Tibial nerve (tissue), 4 donors: ENCODE data around the gene SEMA3C. TPM values are rescaled to one million over a fixed set of nuclear protein-coding genes. Genes with fewer than 3 reads are reported as not detected.

Source experiments
- DNase-seq, 2 donors: peaks; one replicate each; pipeline ENCODE4 v3.0.0-alpha.2; 2019; ENCODE audit warnings: low spot score in 2 of 2
- H3K27ac ChIP-seq, 4 donors: fragments of 200-600 bp; sonication (generic) in 3 of 4; one replicate each; pipeline ENCODE4 v1.5.1; 2017 to 2019; ENCODE audit warnings: mild to moderate bottlenecking in 1 of 4
- H3K27me3 ChIP-seq, 2 donors: fragments of 200-600 bp; sonication (generic) in 1 of 2; one replicate each; pipeline versions ENCODE4 v1.5.1 to v1.6.0; 2017 to 2019
- H3K36me3 ChIP-seq, 3 donors: fragments of 200-600 bp; sonication (generic); one replicate each; pipeline ENCODE4 v1.5.1; 2018 to 2019
- H3K4me1 ChIP-seq, 4 donors: fragments of 200-600 bp; sonication (generic) in 3 of 4; one replicate each; pipeline ENCODE4 v1.5.1; 2017 to 2019
- H3K4me3 ChIP-seq, 4 donors: fragments of 200-600 bp; sonication (generic) in 3 of 4; one replicate each; pipeline ENCODE4 v1.5.1; 2017 to 2019; ENCODE audit warnings: mild to moderate bottlenecking in 1 of 4, moderate library complexity in 1 of 4
- H3K9me3 ChIP-seq, 4 donors: fragments of 200-600 bp; sonication (generic) in 3 of 4; one replicate each; pipeline ENCODE4 v1.5.1; 2017 to 2019
- CTCF ChIP-seq, 5 experiments: fragments of 200-600 bp in 3 of 5; fragments of 450-650 bp in 2 of 5; sonication (generic) in 3 of 5; IDR thresholded peaks; one replicate each; pipeline ENCODE4 v1.5.1; 2016 to 2019; ENCODE audit warnings: antibody characterized with exemption in 5 of 5, mild to moderate bottlenecking in 3 of 5, moderate library complexity in 2 of 5
- EP300 ChIP-seq, 2 donors: sonication (generic); formaldehyde crosslinking; IDR thresholded peaks; one replicate each; pipeline ENCODE4 v1.6.1; 2017; ENCODE audit warnings: antibody characterized with exemption in 2 of 2, mild to moderate bottlenecking in 1 of 2
- POLR2A ChIP-seq, 2 donors: fragments of 450-650 bp; IDR thresholded peaks; one replicate each; pipeline ENCODE4 v1.6.1; 2017; ENCODE audit warnings: antibody characterized with exemption in 2 of 2, mild to moderate bottlenecking in 2 of 2, moderate library complexity in 2 of 2
- WGBS, 2 donors: methylation state at CpG; one replicate each; pipeline ENCODE4 v1.1.5; 2018; 5-methylcytosine and 5-hydroxymethylcytosine counted together
- total RNA-seq, 4 donors: library from RNA; depleted of rRNA; stranded (reverse); fragments of >200 nt; gene quantifications; one replicate each; pipeline ENCODE4 v1.1.0, GENCODE V29; 2016

The SEMA3C gene
- 100 to 1,000 TPM in 3 of 4 donors, 10 to 100 TPM in 1; 64.8 to 130 (median 118) TPM for total RNA-seq

- Histone ChIP-seq H3K4me1 (peaks cover 0 to 36% (median 3%) of the 10 kb centered on the region in 4 donors), H3K4me3 (peak within 1 kb of the TSS; percentile 53 to 75 (median 68)), H3K36me3 (no peaks in the 10 kb centered on the region), H3K27ac (peak within 1 kb of the TSS; percentile 27 to 87 (median 79)), H3K9me3 (no peaks in the 10 kb centered on the region), H3K27me3 (no peaks in the 10 kb centered on the region)
- WGBS, 2 donors: 3% methylated on average over 56 to 65 of the region's 71 CpGs
- DNase-seq: peak; percentile 78 to 83
- TF ChIP-seq POLR2A (IDR thresholded peaks at IDR 0.05) (peak in 1 of 2 donors; percentile 68), EP300 (IDR thresholded peaks at IDR 0.05) (peak; percentile 11 to 92), CTCF (IDR thresholded peaks at IDR 0.05) (peak in 2 of 5 experiments; percentile 14 to 35)
Measured at GRCh38 chr7:80918909-80919721, at the start of gene SEMA3C. Gene SEMA3C, minus strand, starts transcription at chr7:80919051. Its CDS starts 2,270 bp downstream, at chr7:80916781.

- Histone ChIP-seq H3K4me1 (no peaks in the 10 kb centered on the region), H3K4me3 (no peak overlapping the region), H3K9me3 (no peaks in the 10 kb centered on the region), H3K27me3 (no peaks in the 10 kb centered on the region), H3K27ac (no peak overlapping the region), H3K36me3 (no peaks in the 10 kb centered on the region)
- 73 to 80% methylated on average over 2 of the region's 2 CpGs for WGBS, 2 donors
- DNase-seq: no peak
- no peak for TF ChIP-seq CTCF (IDR thresholded peaks at IDR 0.05)
Measured at GRCh38 chr7:80968606-80969005, 49.8 kb upstream of the SEMA3C start.

- no peak overlapping the region for H3K4me3 ChIP-seq
- H3K4me1 ChIP-seq: no peaks in the 10 kb centered on the region
- WGBS, 2 donors: 57 to 71% methylated on average over 5 of the region's 5 CpGs
- no peak for TF ChIP-seq POLR2A (IDR thresholded peaks at IDR 0.05)
- peak in 1 of 2 donors; percentile 22 for TF ChIP-seq EP300 (IDR thresholded peaks at IDR 0.05)
- peak overlapping the region in 1 of 4 donors; percentile 21 for H3K27ac ChIP-seq
- DNase-seq: no peak
- H3K36me3 ChIP-seq: no peaks in the 10 kb centered on the region
- no peaks in the 10 kb centered on the region for H3K9me3 ChIP-seq
- no peaks in the 10 kb centered on the region for H3K27me3 ChIP-seq
Measured at GRCh38 chr7:80967917-80968297, 49.1 kb upstream of the SEMA3C start.

GRCh38 chr7:80967071-80967916, 48.4 kb upstream of the SEMA3C start:
- 44 to 56% methylated on average over 3 of the region's 3 CpGs for WGBS, 2 donors
- H3K9me3 ChIP-seq: no peaks in the 10 kb centered on the region
- TF ChIP-seq EP300 (IDR thresholded peaks at IDR 0.05): no peak
- no peak for TF ChIP-seq CTCF (IDR thresholded peaks at IDR 0.05)
- no peak for TF ChIP-seq POLR2A (IDR thresholded peaks at IDR 0.05)
- DNase-seq: no peak
- no peaks in the 10 kb centered on the region for H3K27me3 ChIP-seq
- H3K27ac ChIP-seq: peak overlapping the region in 1 of 4 donors; percentile 21
- no peak overlapping the region for H3K4me3 ChIP-seq
- H3K4me1 ChIP-seq: no peaks in the 10 kb centered on the region
- H3K36me3 ChIP-seq: no peaks in the 10 kb centered on the region

GRCh38 chr7:80960244-80960795, 41.5 kb upstream of the SEMA3C start:
- H3K9me3 ChIP-seq: no peaks in the 10 kb centered on the region
- TF ChIP-seq POLR2A (IDR thresholded peaks at IDR 0.05) (no peak), CTCF (IDR thresholded peaks at IDR 0.05) (no peak), EP300 (IDR thresholded peaks at IDR 0.05) (no peak)
- no peak overlapping the region for H3K4me3 ChIP-seq
- H3K27ac ChIP-seq: no peak overlapping the region
- H3K36me3 ChIP-seq: no peaks in the 10 kb centered on the region
- DNase-seq: no peak
- no peaks in the 10 kb centered on the region for H3K27me3 ChIP-seq
- H3K4me1 ChIP-seq: no peaks in the 10 kb centered on the region
- 81 to 87% methylated on average over 2 of the region's 2 CpGs for WGBS, 2 donors
